ENCODE results near the gene SCLT1.
"Not testable (repeated sequence)": the region's sequence is repeated elsewhere in the genome, so short reads cannot be mapped to it uniquely, and the experiment has no call there.

SCLT1 gene

GRCh38 chr4:129077326-129077725, 16.0 kb downstream of the SCLT1 start:
- TF ChIP-seq, protein P1, sequence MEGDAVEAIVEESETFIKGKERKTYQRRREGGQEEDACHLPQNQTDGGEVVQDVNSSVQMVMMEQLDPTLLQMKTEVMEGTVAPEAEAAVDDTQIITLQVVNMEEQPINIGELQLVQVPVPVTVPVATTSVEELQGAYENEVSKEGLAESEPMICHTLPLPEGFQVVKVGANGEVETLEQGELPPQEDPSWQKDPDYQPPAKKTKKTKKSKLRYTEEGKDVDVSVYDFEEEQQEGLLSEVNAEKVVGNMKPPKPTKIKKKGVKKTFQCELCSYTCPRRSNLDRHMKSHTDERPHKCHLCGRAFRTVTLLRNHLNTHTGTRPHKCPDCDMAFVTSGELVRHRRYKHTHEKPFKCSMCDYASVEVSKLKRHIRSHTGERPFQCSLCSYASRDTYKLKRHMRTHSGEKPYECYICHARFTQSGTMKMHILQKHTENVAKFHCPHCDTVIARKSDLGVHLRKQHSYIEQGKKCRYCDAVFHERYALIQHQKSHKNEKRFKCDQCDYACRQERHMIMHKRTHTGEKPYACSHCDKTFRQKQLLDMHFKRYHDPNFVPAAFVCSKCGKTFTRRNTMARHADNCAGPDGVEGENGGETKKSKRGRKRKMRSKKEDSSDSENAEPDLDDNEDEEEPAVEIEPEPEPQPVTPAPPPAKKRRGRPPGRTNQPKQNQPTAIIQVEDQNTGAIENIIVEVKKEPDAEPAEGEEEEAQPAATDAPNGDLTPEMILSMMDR (IDR thresholded peaks at IDR 0.05; ENCODE audit: low read depth, low read length) = no peak
- no peak overlapping the region for H3K4me3 ChIP-seq (ENCODE audit: low read depth, low read length)

GRCh38 chr4:129069537-129069936, 23.8 kb downstream of the SCLT1 start:
- not testable (repeated sequence) for H3K4me3 ChIP-seq (ENCODE audit: low read depth, low read length)

- no peak overlapping the region for H3K4me3 ChIP-seq (ENCODE audit: low read depth, low read length)
- TF ChIP-seq, protein P1 (IDR thresholded peaks at IDR 0.05; ENCODE audit: low read depth, low read length) = no peak
These were observed 28.6 kb downstream of the SCLT1 start for GRCh38 chr4:129064717-129065116.

- no peak overlapping the region for H3K4me3 ChIP-seq (ENCODE audit: low read depth, low read length)
- TF ChIP-seq, protein P1 (IDR thresholded peaks at IDR 0.05; ENCODE audit: low read depth, low read length) = no peak
These were observed 29.7 kb downstream of the SCLT1 start for GRCh38 chr4:129063640-129064039.

GRCh38 chr4:129062580-129062979, 30.8 kb downstream of the SCLT1 start:
- TF ChIP-seq, protein P1 (IDR thresholded peaks at IDR 0.05; ENCODE audit: low read depth, low read length) = no peak
- no peak overlapping the region for H3K4me3 ChIP-seq (ENCODE audit: low read depth, low read length)

DNA sequence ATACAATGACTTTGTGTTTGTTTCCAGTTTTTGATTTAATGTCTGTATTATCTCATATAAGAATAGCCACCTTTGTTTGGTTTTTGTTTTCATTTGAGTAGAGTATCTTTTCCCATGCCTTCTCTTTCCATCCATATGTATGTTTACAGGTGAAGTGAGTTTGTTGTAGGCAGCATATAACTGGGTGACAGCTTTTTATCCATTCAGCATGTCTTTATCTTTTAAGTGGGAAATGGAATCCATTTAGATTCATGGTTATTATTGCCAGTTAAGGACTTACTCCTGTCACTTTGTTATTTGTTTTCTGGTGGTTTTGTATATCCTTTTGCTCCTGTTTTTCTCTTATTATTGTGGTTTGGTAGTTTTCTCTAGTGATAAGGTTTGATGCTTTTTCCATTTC, 34.3 kb downstream of the SCLT1 start:
- TF ChIP-seq, protein P1 (IDR thresholded peaks at IDR 0.05; ENCODE audit: low read depth, low read length) = no peak
- no peak overlapping the region for H3K4me3 ChIP-seq (ENCODE audit: low read depth, low read length)

DNA sequence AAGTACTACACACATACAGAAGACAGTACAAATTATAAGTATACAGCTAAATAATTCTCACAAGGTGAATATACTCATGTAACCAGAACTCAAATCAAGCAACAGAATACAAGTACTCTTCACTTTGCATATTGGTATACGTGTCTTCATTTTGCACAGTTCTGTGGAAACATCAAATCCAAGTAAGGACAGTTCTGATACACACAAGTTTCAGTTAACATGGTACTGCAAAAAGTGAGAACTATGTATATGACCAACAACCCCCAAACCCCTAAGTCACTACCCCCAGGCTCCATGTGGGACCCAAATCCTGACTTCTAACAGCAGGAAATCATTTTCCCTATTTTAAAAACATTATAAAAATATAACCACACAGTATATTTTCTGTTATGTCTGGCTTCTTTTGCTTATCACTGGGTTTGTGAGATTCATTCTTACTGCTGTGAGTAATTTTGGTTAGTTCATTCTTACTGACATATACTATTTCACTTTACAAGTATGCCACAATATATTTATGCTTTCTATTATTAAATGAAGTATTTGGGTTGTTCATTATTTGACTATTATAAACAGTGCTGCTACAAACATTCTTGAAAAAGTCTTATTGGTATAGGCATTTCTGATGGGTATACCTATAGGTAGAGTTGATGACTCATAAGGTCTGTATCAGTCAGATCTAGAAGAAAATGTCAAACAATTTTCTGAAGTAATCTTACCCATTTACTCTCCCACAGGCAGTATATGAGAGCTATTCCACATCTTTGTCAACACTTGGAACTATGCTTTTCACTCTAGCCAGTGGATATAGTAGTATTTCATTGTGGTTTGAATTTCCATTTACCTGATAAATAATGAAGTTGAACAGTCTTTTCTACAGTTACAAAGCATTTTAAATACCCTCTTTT, 47.0 kb downstream of the SCLT1 start:
- TF ChIP-seq, protein P1 (IDR thresholded peaks at IDR 0.05; ENCODE audit: low read depth, low read length) = no peak
- H3K4me3 ChIP-seq (ENCODE audit: low read depth, low read length) = no peak overlapping the region
